Body of pancreas (tissue), 4 donors: ENCODE measurements around the gene ISOC2. TPM values are rescaled to one million over a fixed set of nuclear protein-coding genes. Genes with fewer than 3 reads are reported as not detected.
"Not testable (repeated sequence)": the region's sequence is repeated elsewhere in the genome, so short reads cannot be mapped to it uniquely, and the experiment has no call there.

Experiments used
- ATAC-seq: fragments of 150-250 bp; one replicate; pipeline ENCODE4 v1.9.1; 2016
- DNase-seq, 4 donors: peaks; one replicate each; pipeline ENCODE4 v3.0.0-alpha.2; 2019
- H3K27ac ChIP-seq, 4 donors: fragments of 200-600 bp; sonication (generic); 1 replicate in 3 of 4; 2 replicates in 1 of 4; pipeline versions ENCODE4 v1.5.1 to v1.6.1; 2016 to 2019; ENCODE audit warnings: mild to moderate bottlenecking in 1 of 4, mixed read lengths in 1 of 4, moderate library complexity in 1 of 4
- H3K27me3 ChIP-seq, 2 donors: fragments of 200-600 bp; sonication (generic); one replicate each; pipeline ENCODE4 v1.6.0; 2016; ENCODE audit warnings: mild to moderate bottlenecking in 1 of 2
- H3K36me3 ChIP-seq, 2 donors: fragments of 200-600 bp; sonication (generic); replicated peaks in 1 of 2; 2 replicates each; pipeline ENCODE4 v1.5.1; 2016; ENCODE audit warnings: low read depth in 2 of 2; ENCODE audit not compliant: insufficient read depth in 1 of 2
- H3K4me1 ChIP-seq: fragments of 200-600 bp; sonication (generic); one replicate; pipeline ENCODE4 v1.6.0; 2016
- H3K4me3 ChIP-seq, 2 donors: fragments of 200-600 bp; sonication (generic); 1 replicate in 1 of 2; 2 replicates in 1 of 2; pipeline ENCODE4 v1.5.1; 2016 to 2019
- H3K9me3 ChIP-seq, 3 donors: fragments of 200-600 bp; sonication (generic); 1 replicate in 2 of 3; 2 replicates in 1 of 3; pipeline ENCODE4 v1.5.1; 2016
- CTCF ChIP-seq, 7 experiments: fragments of 450-650 bp in 4 of 7; fragments of 200-600 bp in 3 of 7; sonication (generic) in 3 of 7; IDR thresholded peaks; one replicate each; pipeline ENCODE4 v1.5.1; 2016 to 2019; ENCODE audit warnings: antibody characterized with exemption in 7 of 7
- POLR2A ChIP-seq, 3 donors: fragments of 450-650 bp; IDR thresholded peaks; one replicate each; pipeline ENCODE4 v1.6.1; 2016; ENCODE audit warnings: antibody characterized with exemption in 3 of 3, mild to moderate bottlenecking in 2 of 3
- WGBS, 2 donors: methylation state at CpG; one replicate each; pipeline ENCODE4 v1.1.5; 2017; 5-methylcytosine and 5-hydroxymethylcytosine counted together
- intact Hi-C: fragments of 100-400 bp; cut with DNase I; formaldehyde crosslinking; loops from one replicate; pipeline ENCODE4 v1.15.1; 2023
- total RNA-seq, 2 donors: library from RNA; depleted of rRNA; stranded (reverse); fragments of >200 nt; gene quantifications; one replicate each; pipeline ENCODE4 v1.1.0, GENCODE V29; 2016

ISOC2 gene
- total RNA-seq, 2 donors from 2014 or later = 38.4 to 75.8 TPM

DNA sequence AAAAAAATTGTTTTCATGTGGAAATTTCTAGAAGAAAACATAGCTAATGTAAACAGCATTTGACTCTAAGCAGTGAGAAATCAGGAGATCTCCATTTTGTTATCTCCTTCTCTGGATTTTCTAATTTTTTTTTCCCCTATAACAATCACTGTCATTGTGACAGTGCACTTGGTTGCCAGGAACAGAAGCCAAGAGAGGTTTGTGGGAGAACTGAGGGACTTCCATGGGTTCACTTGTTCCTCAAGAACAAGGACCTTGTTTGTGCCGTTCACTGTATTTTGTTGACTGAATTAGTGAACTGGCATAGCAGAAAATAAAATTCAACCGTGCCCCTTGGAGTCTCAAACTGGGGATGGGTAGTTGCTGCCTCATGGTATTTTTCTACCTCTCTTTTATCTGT is 35.4 kb downstream of the ISOC2 start:
- no peaks in the 10 kb centered on the region for H3K9me3 ChIP-seq
- no peaks in the 10 kb centered on the region for H3K27me3 ChIP-seq
- TF ChIP-seq CTCF (IDR thresholded peaks at IDR 0.05) = no peak
- TF ChIP-seq POLR2A (IDR thresholded peaks at IDR 0.05) = no peak
- no peak overlapping the region for H3K4me3 ChIP-seq
- ATAC-seq (no peak), DNase-seq (no peak)
- no peaks in the 10 kb centered on the region for H3K36me3 ChIP-seq
- intact Hi-C loops = no loop called here
- H3K4me1 ChIP-seq = no peaks in the 10 kb centered on the region
- no peak overlapping the region for H3K27ac ChIP-seq
- 37 to 60% methylated on average over 2 of the region's 2 CpGs for WGBS, 2 donors

DNA sequence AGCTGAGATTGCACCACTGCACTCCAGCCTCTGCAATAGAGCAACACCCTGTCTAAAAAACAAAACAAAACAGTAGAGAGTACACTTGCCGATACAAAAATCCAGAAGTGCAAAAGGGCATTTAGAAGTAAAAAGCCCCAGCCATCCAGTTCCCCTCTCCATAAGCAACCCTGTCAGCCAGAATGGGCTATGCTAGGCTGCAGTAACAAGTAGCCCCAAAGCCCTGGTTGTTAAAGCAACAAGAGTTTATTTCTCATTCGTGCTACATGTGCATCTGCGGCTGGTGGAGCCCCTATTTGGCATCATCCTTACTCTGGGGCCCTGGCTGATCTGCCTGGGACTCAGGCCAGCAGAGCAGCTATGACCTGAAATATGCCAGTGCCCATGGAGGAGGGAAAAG is 36.9 kb downstream of the ISOC2 start:
- no peak for ATAC-seq
- Histone ChIP-seq H3K27me3 (no peaks in the 10 kb centered on the region), H3K9me3 (no peaks in the 10 kb centered on the region), H3K4me1 (no peaks in the 10 kb centered on the region), H3K27ac (no peak overlapping the region), H3K4me3 (no peak overlapping the region), H3K36me3 (no peaks in the 10 kb centered on the region)
- no peak for DNase-seq
- TF ChIP-seq POLR2A (IDR thresholded peaks at IDR 0.05) (no peak), CTCF (IDR thresholded peaks at IDR 0.05) (no peak)
- intact Hi-C loops = no loop called here
- WGBS, 2 donors = 39 to 69% methylated on average over 3 of the region's 3 CpGs

GRCh38 chr19:55423225-55424005 is 38.0 kb downstream of the ISOC2 start:
- no peak overlapping the region for H3K4me3 ChIP-seq
- no peaks in the 10 kb centered on the region for H3K4me1 ChIP-seq
- H3K9me3 ChIP-seq = no peaks in the 10 kb centered on the region
- H3K27me3 ChIP-seq = no peaks in the 10 kb centered on the region
- ATAC-seq = no peak
- TF ChIP-seq POLR2A (IDR thresholded peaks at IDR 0.05) (no peak), CTCF (IDR thresholded peaks at IDR 0.05) (no peak)
- H3K27ac ChIP-seq = no peak overlapping the region
- no peak for DNase-seq
- intact Hi-C loops = no loop called here
- 61 to 64% methylated on average over 13 of the region's 13 CpGs for WGBS, 2 donors
- no peaks in the 10 kb centered on the region for H3K36me3 ChIP-seq

DNA sequence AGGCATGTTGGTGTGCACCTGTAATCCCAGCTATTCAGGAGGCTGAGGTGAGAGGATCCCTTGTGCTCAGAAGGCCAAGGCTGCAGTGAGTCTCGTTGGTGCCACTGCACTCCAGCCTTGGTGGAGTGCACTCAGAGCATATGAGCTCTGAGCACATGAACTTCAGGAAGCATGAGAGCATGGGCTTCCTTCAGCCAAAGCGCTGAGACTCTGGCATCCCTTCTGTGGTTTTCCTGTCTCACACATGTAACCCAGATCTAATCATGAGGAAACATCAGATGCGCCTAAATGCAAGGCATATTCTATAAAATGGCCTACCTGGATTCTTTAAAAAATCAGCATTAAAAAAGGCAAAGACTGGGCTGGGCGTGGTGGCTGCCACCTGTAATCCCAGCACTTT is 40.2 kb downstream of the ISOC2 start:
- ATAC-seq, H3K4me1 ChIP-seq, H3K27ac ChIP-seq, H3K4me3 ChIP-seq, intact Hi-C loops, H3K27me3 ChIP-seq, DNase-seq, H3K9me3 ChIP-seq, H3K36me3 ChIP-seq: not testable (repeated sequence)
- 54 to 75% methylated on average over 4 of the region's 4 CpGs for WGBS, 2 donors

- Histone ChIP-seq H3K4me3 (no peak overlapping the region), H3K27ac (no peak overlapping the region), H3K36me3 (no peaks in the 10 kb centered on the region), H3K9me3 (no peaks in the 10 kb centered on the region), H3K4me1 (no peaks in the 10 kb centered on the region), H3K27me3 (no peaks in the 10 kb centered on the region)
- DNase-seq (no peak), ATAC-seq (no peak)
- intact Hi-C loops = loop anchor here (5.0 kb wide), 1 partner anchor 282 kb away; no protein-coding TSS in a partner anchor
- 58% methylated on average over 4 to 5 of the region's 5 CpGs for WGBS, 2 donors
- no peak for TF ChIP-seq POLR2A (IDR thresholded peaks at IDR 0.05)
- TF ChIP-seq CTCF (IDR thresholded peaks at IDR 0.05) = no peak
Observed at GRCh38 chr19:55419624-55420236, 41.7 kb downstream of the ISOC2 start.
